Activated CD8-positive, alpha-beta T cell treated with anti-CD3 and anti-CD28 coated beads, Interleukin-2, amount 10 ng/mL, durations not matched to agents 7 days and 5 days (primary cell): ENCODE results near the gene HEXB. TPM values are rescaled to one million over a fixed set of nuclear protein-coding genes. Genes with fewer than 3 reads are reported as not detected.

Experiments used
- ATAC-seq: fragments of 150-1000 bp; cut with Tn5 transposase; one replicate; pipeline ENCODE4 v1.10.0; 2021; ENCODE audit warnings: moderate library complexity
- CTCF ChIA-PET: fragments of 350-600 bp; sonication (Branson Sonifier 250); formaldehyde crosslinking; loops from one replicate; lab custom pipeline; 2021; ENCODE audit warnings: antibody characterized with exemption; lab: Charles Lee
- POLR2A ChIA-PET: fragments of 350-600 bp; sonication (Branson Sonifier 250); formaldehyde crosslinking; loops from one replicate; lab custom pipeline; 2021; ENCODE audit warnings: antibody characterized with exemption; lab: Charles Lee
- DNase-seq: peaks from one replicate; pipeline ENCODE4 v3.0.0-alpha.2; 2020
- H3K27ac Mint-ChIP-seq: one replicate; pipeline ENCODE4 v1.8.0; 2021; ENCODE audit warnings: mild to moderate bottlenecking, mixed read lengths
- H3K27me3 Mint-ChIP-seq: one replicate; pipeline ENCODE4 v1.8.0; 2021; ENCODE audit warnings: low read depth, mixed read lengths
- H3K36me3 Mint-ChIP-seq: one replicate; pipeline ENCODE4 v1.8.0; 2021; ENCODE audit warnings: low read depth, mixed read lengths
- H3K4me1 Mint-ChIP-seq: one replicate; pipeline ENCODE4 v1.8.0; 2021; ENCODE audit warnings: low read depth, mixed read lengths
- H3K4me3 Mint-ChIP-seq: one replicate; pipeline ENCODE4 v1.8.0; 2021; ENCODE audit warnings: mild to moderate bottlenecking, mixed read lengths
- H3K9me3 Mint-ChIP-seq: one replicate; pipeline ENCODE4 v1.8.0; 2022; ENCODE audit warnings: mixed read lengths; ENCODE audit not compliant: insufficient read depth
- total RNA-seq, 2 experiments: library from RNA; stranded (reverse); gene quantifications; one replicate each; pipeline ENCODE4 v1.2.3, GENCODE V29; 2021

Gene HEXB
- total RNA-seq, 2 experiments from 2014 or later, result 53.1 to 62.9 TPM

DNA sequence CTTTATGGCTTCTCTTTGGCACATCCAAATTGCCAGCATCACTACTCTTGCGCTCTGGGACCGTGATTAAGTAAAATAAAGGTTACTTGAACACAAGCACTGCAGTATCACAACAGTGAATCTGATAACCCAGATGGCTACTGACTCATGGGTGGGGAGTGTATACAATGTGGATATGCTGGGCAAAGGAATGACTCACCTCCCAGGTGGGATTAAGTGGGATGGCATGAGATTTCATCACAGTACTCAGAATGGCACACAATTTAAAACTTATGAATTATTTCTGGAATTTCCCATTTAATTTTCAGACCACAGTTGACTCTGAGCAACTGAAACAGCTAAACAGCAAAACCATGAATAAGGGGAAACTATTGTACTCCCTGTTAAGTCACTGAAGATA lies 77.6 kb downstream of the HEXB start:
- peaks cover 40% of the 10 kb centered on the region for H3K36me3 Mint-ChIP-seq
- CTCF ChIA-PET, result interaction anchor here (1.1 to 1.7 kb wide), 3 partner anchors 15 to 173 kb away, joined by 3 to 6 read pairs (median 4); no protein-coding TSS in a partner anchor
- POLR2A ChIA-PET, result no interaction called here
- H3K4me3 Mint-ChIP-seq, result no peak overlapping the region
- DNase-seq (no peak), ATAC-seq (no peak)
- no peaks in the 10 kb centered on the region for H3K27me3 Mint-ChIP-seq
- no peak overlapping the region for H3K27ac Mint-ChIP-seq
- H3K9me3 Mint-ChIP-seq, result no peaks in the 10 kb centered on the region
- H3K4me1 Mint-ChIP-seq, result peaks cover 16% of the 10 kb centered on the region

DNA sequence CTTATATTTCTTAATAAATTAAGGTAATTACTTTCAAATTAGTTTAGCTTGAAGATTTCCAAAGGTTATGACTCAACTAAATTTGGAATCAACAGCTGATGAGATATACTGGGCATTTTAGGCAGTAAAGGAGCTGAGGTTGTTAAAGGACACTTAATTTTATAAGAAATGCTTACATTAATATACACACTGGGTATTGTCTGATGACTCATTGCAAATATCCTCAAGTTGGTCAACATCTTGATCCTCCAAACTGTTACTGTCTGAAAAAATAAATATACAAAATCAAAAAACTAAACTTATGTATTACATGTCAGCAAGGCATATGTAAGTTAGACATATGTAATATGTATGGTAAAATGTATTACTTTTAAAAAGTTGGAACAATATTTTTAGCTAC lies 78.5 kb downstream of the HEXB start:
- H3K27ac Mint-ChIP-seq, result no peak overlapping the region

DNA sequence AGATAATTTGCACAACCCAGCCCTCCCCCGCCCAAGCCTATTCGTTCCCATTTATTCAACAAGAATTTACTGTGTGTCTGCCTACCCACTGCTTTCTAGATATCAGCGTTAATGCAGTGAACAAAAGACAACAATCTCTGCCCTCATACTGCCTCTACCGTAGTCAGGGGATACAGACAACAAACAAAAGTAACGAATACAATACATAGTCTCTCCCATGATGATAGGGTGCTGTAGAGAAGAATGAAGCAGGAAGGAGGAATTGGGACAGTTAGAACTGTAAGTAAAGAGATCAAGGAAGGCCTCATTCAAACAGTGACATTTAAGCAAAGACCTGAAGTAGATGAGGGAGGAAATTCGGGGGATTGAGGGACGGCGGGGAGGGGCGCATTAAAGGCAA lies 80.2 kb downstream of the HEXB start:
- Mint-ChIP-seq H3K27ac (peak overlapping the region; percentile 3), H3K4me1 (peaks cover 24% of the 10 kb centered on the region), H3K36me3 (peaks cover 41% of the 10 kb centered on the region), H3K9me3 (no peaks in the 10 kb centered on the region), H3K4me3 (peak overlapping the region; percentile 100), H3K27me3 (no peaks in the 10 kb centered on the region)
- no peak for DNase-seq
- POLR2A ChIA-PET, result no interaction called here
- CTCF ChIA-PET, result interaction anchor here (1.3 to 2.6 kb wide), 3 partner anchors 15 to 31 kb away, joined by 3 to 13 read pairs (median 9); no protein-coding TSS in a partner anchor
- no peak for ATAC-seq

More for the DNA sequence above, 78.5 kb downstream of the HEXB start:
- DNase-seq, result no peak
- no peaks in the 10 kb centered on the region for H3K9me3 Mint-ChIP-seq
- CTCF ChIA-PET, result interaction anchor here (1.1 to 1.7 kb wide), 4 partner anchors 9 to 172 kb away, joined by 3 to 6 read pairs (median 4); no protein-coding TSS in a partner anchor
- no peak for ATAC-seq
- POLR2A ChIA-PET, result no interaction called here
- H3K36me3 Mint-ChIP-seq, result peaks cover 35% of the 10 kb centered on the region
- no peaks in the 10 kb centered on the region for H3K27me3 Mint-ChIP-seq
- H3K4me1 Mint-ChIP-seq, result peaks cover 22% of the 10 kb centered on the region
- H3K4me3 Mint-ChIP-seq, result no peak overlapping the region

DNA sequence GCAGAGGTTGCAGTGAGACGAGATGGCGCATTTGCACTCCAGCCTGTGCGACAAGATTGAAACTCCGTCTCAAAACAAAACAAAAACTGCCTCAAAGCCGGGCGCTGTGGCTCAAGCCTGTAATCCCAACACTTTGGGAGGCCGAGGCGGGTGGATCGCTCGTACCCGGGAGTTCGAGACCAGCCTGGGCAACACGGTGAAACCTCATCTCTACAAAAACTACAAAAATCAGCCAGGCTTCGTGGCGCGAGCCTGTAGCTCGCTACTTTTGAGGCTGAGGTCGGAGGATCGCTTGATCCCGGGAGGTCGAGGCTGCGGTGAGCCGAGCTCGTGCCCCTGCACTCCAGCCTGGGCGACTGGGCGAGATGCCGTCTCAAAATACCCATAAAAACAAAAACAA lies 80.9 kb downstream of the HEXB start:
- H3K4me1 Mint-ChIP-seq, result peaks cover 24% of the 10 kb centered on the region
- ChIA-PET POLR2A (interaction anchor here (1.2 to 1.6 kb wide), 2 partner anchors 21 to 470 kb away, joined by 3 to 5 read pairs; partner anchors contain the start of gene ANKRD31), CTCF (interaction anchor here (0.8 to 2.6 kb wide), 10 partner anchors 10 to 471 kb away, joined by 3 to 13 read pairs (median 4); partner anchors contain the start of gene ANKRD31)
- no peak for DNase-seq
- H3K27me3 Mint-ChIP-seq, result no peaks in the 10 kb centered on the region
- peak overlapping the region; percentile 100 for H3K4me3 Mint-ChIP-seq
- no peaks in the 10 kb centered on the region for H3K9me3 Mint-ChIP-seq
- H3K36me3 Mint-ChIP-seq, result peaks cover 43% of the 10 kb centered on the region
- no peak for ATAC-seq
- no peak overlapping the region for H3K27ac Mint-ChIP-seq

DNA sequence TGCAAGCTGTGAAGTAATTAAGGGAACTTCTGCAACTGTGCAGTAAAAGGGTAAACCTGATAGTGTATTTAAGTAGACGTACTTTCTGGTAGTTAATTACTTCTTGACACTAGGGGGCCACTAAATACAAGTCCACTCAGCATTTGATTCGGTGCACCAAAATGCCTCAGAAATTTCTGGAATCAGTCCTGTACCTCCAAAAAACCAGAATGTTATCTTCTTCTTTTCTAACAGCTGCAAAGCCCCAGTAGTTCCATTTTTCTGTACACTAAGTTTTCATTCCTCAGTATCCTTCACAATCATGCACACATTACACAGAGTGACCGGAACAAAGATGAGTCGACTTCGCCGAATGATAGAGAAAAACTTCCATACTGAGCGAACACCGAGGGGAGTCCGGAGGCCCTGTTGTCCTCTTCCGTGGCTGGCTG lies 81.4 kb downstream of the HEXB start:
- peak; percentile 61 for ATAC-seq
- H3K4me1 Mint-ChIP-seq, result peaks cover 24% of the 10 kb centered on the region

DNA sequence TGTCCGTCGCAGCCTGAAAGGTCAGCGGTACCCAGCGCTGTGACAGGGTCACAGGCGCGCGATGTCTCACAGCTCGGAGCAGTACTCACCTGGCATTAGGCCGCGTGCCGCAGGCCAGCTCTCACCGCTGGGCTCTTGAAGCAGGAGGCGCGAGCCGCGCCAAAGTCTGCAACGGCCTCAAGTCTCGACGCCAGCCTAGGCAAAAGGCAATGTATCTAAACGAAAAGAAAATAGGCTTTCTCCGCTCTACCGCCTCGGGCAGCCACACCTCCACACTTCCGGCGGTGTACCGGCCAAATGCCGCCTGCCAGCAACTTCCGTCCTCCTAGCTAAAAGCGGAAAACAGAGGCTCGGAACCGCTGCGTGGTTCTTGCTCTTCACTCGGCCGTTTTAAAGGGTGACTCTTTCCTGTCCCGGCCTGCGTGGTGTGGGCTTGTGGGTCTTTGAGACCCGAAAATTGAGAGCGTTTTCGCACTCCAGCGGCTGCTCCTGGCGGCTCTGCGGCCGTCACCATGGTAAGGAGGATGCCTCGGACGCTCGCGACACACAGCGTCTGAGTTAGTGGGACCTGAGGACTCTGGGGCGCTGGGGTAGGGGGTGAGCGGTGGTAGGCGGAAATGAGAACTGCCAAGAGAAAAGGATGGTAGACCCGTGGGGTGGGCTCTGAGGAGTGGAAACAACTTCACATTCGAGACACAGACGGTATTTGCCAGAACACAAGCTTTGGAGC lies 82.0 kb downstream of the HEXB start, which contains the start of the genes GFM2 and NSA2:
GFM2 (minus strand) TSS at position 269 of the 730 bp plus-strand sequence. CDS start 3,375 bp downstream, outside the sequence.
NSA2 (plus strand) TSS at position 401 of the 730 bp plus-strand sequence; CDS start at position 513, 112 bp downstream.
- Mint-ChIP-seq H3K27me3 (no peaks in the 10 kb centered on the region), H3K4me1 (peaks cover 24% of the 10 kb centered on the region), H3K27ac (peak within 1 kb of the TSS; percentile 99), H3K9me3 (no peaks in the 10 kb centered on the region), H3K36me3 (peaks cover 51% of the 10 kb centered on the region), H3K4me3 (peak within 1 kb of the TSS; percentile 100)
- CTCF ChIA-PET, result interaction anchor here (0.6 to 2.6 kb wide), 16 partner anchors 8 to 563 kb away, joined by 3 to 13 read pairs (median 3); partner anchors contain the start of gene ANKRD31
- peak; percentile 95 for DNase-seq
- ATAC-seq, result peak; percentile 86
- POLR2A ChIA-PET, result interaction anchor here (0.6 to 1.6 kb wide), 5 partner anchors 10 to 469 kb away, joined by 3 to 5 read pairs (median 3); partner anchors contain the start of genes ANKRD31 and FAM169A

More for the DNA sequence above, 81.4 kb downstream of the HEXB start:
- Mint-ChIP-seq H3K27ac (peak overlapping the region; percentile 99), H3K9me3 (no peaks in the 10 kb centered on the region), H3K4me3 (peak overlapping the region; percentile 100), H3K27me3 (no peaks in the 10 kb centered on the region), H3K36me3 (peaks cover 48% of the 10 kb centered on the region)
- POLR2A ChIA-PET, result interaction anchor here (0.6 to 1.6 kb wide), 4 partner anchors 11 to 470 kb away, joined by 3 to 5 read pairs (median 4); partner anchors contain the start of gene ANKRD31
- CTCF ChIA-PET, result interaction anchor here (0.8 to 2.6 kb wide), 16 partner anchors 9 to 470 kb away, joined by 3 to 13 read pairs (median 3); partner anchors contain the start of gene ANKRD31
- peak; percentile 42 for DNase-seq

DNA sequence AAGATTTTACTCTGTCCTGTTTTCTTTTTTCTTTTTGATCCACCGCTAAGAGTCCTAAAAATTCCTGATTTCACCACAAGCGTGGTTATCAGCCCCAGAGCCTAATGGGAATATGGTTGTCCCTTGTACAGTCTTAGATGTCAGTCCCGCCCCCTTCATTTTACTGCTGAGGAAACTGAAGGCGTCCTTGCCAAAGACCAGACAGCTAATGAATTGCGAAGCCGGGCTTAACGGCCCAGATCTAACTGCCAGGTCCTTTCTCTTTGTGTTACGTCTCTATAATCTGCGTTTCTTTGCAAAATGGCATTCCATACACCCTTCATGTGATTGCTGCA lies 82.5 kb downstream of the HEXB start:
- H3K4me3 Mint-ChIP-seq, result peak overlapping the region; percentile 100
- peak; percentile 12 for ATAC-seq
- CTCF ChIA-PET, result interaction anchor here (0.6 to 2.6 kb wide), 9 partner anchors 8 to 562 kb away, joined by 3 to 13 read pairs (median 3); no protein-coding TSS in a partner anchor
- peaks cover 51% of the 10 kb centered on the region for H3K36me3 Mint-ChIP-seq
- no peaks in the 10 kb centered on the region for H3K9me3 Mint-ChIP-seq
- POLR2A ChIA-PET, result interaction anchor here (0.9 to 1.6 kb wide), 3 partner anchors 10 to 469 kb away, joined by 3 to 5 read pairs (median 4); partner anchors contain the start of genes ANKRD31 and FAM169A
- peaks cover 24% of the 10 kb centered on the region for H3K4me1 Mint-ChIP-seq
- no peaks in the 10 kb centered on the region for H3K27me3 Mint-ChIP-seq
- peak; percentile 25 for DNase-seq
- H3K27ac Mint-ChIP-seq, result peak overlapping the region; percentile 99

Other genes starting within 250 kb of the HEXB start
- under 1 TPM; 0.50 to 0.55 TPM for gene ENC1, start 44.5 kb upstream of the HEXB start, total RNA-seq
- gene GFM2, start 81.9 kb downstream of the HEXB start, total RNA-seq, result 10 to 100 TPM; 24.2 to 29.2 TPM
- gene NSA2, start 82.0 kb downstream of the HEXB start, total RNA-seq, result 100 to 1,000 TPM; 107 to 116 TPM
- 1 to 10 TPM; 3.8 to 5.6 TPM for gene FAM169A, start 181.2 kb downstream of the HEXB start, total RNA-seq